DMS53 treated with DMSO at 0.1 percent for 48 hours (cell line): ENCODE results near the gene SBNO2.
A peak's percentile ranks its signal among the peaks of the same experiment; 100 is the strongest.
"Not testable (repeated sequence)": the region's sequence is repeated elsewhere in the genome, so short reads cannot be mapped to it uniquely, and the experiment has no call there.

Source experiments
- DNase-seq: peaks from one replicate; lab custom pipeline; 2025; ENCODE audit not compliant: unreplicated experiment; lab: John Stamatoyannopoulos, UW

The SBNO2 gene

GRCh38 chr19:1210227-1210538, 36.1 kb upstream of the SBNO2 start:
- DNase-seq, result no peak

GRCh38 chr19:1208830-1209229, 34.8 kb upstream of the SBNO2 start:
- not testable (repeated sequence) for DNase-seq

- no peak for DNase-seq
These were observed 32.9 kb upstream of the SBNO2 start for GRCh38 chr19:1206864-1207450.

GRCh38 chr19:1206150-1206863, 32.2 kb upstream of the SBNO2 start:
- DNase-seq, result no peak

- peak; percentile 82 for DNase-seq
These were observed 31.3 kb upstream of the SBNO2 start, which contains the start of gene STK11 for GRCh38 chr19:1205114-1206099. Gene STK11 (plus strand): TSS chr19:1205778. CDS start chr19:1206914, 1,136 bp downstream.

GRCh38 chr19:1200614-1201013, 26.5 kb upstream of the SBNO2 start:
- not testable (repeated sequence) for DNase-seq

GRCh38 chr19:1199531-1199930, 25.5 kb upstream of the SBNO2 start:
- DNase-seq, result no peak

- no peak for DNase-seq
These were observed 15.4 kb upstream of the SBNO2 start for GRCh38 chr19:1189419-1189818.

- no peak for DNase-seq
These were observed 9.6 kb upstream of the SBNO2 start for GRCh38 chr19:1183543-1184172.

- no peak for DNase-seq
These were observed 8.7 kb upstream of the SBNO2 start for GRCh38 chr19:1182727-1183126.

- no peak for DNase-seq
These were observed 8.0 kb upstream of the SBNO2 start for GRCh38 chr19:1182068-1182467.

GRCh38 chr19:1181606-1182005, 7.5 kb upstream of the SBNO2 start:
- DNase-seq, result peak; percentile 50

GRCh38 chr19:1177322-1178114, 3.5 kb upstream of the SBNO2 start:
- DNase-seq, result no peak

GRCh38 chr19:1173159-1173844, 766 bp downstream of the SBNO2 start:
- no peak for DNase-seq

GRCh38 chr19:1172353-1173158, 1.5 kb downstream of the SBNO2 start:
- DNase-seq, result no peak

- no peak for DNase-seq
These were observed 2.2 kb downstream of the SBNO2 start for GRCh38 chr19:1171755-1172352.

- DNase-seq, result no peak
These were observed 2.9 kb downstream of the SBNO2 start for GRCh38 chr19:1170938-1171754.
